HepG2 (cell line): ENCODE results near the gene HOPX.

Source experiments
- BCL6 ChIP-seq: IDR thresholded peaks from 2 replicates; pipeline ENCODE4 v1.6.1; 2016; ENCODE audit warnings: missing genetic modification reagents, missing compliant biosample characterization
- FOXC1 ChIP-seq: sonication (generic); formaldehyde crosslinking; IDR thresholded peaks from 2 replicates; pipeline ENCODE4 v1.8.0; 2022; ENCODE audit warnings: mild to moderate bottlenecking, missing genetic modification reagents, borderline replicate concordance
- KLF16 ChIP-seq, 2 experiments: sonication (generic) in 1 of 2; formaldehyde crosslinking in 1 of 2; IDR thresholded peaks; 2 replicates each; pipeline versions ENCODE4 v1.6.1 to v1.8.0; 2016 to 2023; ENCODE audit warnings: missing genetic modification reagents in 2 of 2, missing compliant biosample characterization in 1 of 2
- SKIL ChIP-seq: sonication (generic); formaldehyde crosslinking; IDR thresholded peaks from 2 replicates; pipeline ENCODE4 v1.8.0; 2022; ENCODE audit warnings: missing genetic modification reagents, mild to moderate bottlenecking, moderate library complexity, borderline replicate concordance
- TAF1 ChIP-seq: sonication (generic); formaldehyde crosslinking; IDR thresholded peaks from 2 replicates; pipeline ENCODE4 v1.4.0; 2020; ENCODE audit warnings: missing genetic modification reagents
- TP53 ChIP-seq: sonication (generic); formaldehyde crosslinking; conservative IDR thresholded peaks from 2 replicates; pipeline ENCODE4 v1.4.0; 2020; ENCODE audit warnings: missing genetic modification reagents
- ZKSCAN1 ChIP-seq: fragments of 150-350 bp; IDR thresholded peaks from 2 replicates; pipeline ENCODE4 v1.6.1; 2014; ENCODE audit warnings: low read length
- ZNF274 ChIP-seq: sonication (generic); formaldehyde crosslinking; IDR thresholded peaks from 2 replicates; pipeline ENCODE4 v1.5.1; 2020; ENCODE audit warnings: mild to moderate bottlenecking, missing genetic modification reagents
- ZNF839 ChIP-seq: sonication (generic); formaldehyde crosslinking; IDR thresholded peaks from 2 replicates; pipeline ENCODE4 v1.4.0; 2020; ENCODE audit warnings: missing genetic modification reagents, mild to moderate bottlenecking, borderline replicate concordance
- TF ChIP-seq, protein P1 (sequence below): sonication (generic); formaldehyde crosslinking; IDR thresholded peaks from 2 replicates; pipeline ENCODE4 v1.4.0; 2020; ENCODE audit warnings: missing genetic modification reagents

DNA sequence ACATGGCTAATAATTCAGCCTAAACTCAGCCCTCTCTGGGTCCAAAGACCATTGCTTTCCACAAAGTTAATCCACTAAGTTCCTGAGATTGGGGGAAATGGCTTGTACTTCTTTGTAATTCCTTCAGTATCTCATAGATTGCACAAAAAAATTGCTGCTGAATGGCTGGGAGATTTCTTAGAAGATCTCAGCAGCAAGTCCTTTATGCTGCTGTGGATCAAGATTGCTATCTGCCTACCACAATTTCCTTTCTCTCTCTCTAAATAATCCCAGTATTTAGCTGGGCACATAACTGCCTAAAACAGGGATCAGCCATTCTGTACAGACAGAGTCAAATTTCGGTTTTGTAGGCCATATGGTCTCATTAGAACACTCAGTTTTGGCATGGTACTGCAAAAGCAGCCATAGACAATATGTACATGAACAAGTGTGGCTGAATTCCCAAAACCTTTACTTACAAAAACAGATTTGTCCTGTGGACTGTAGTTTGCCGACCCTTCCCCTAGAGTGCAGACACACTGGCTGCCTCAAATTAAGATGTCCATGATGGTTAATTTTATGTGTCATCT is 18.5 kb upstream of the HOPX start:
- no peak for TF ChIP-seq BCL6 (CRISPR knock-in tag)
- no peak for TF ChIP-seq ZNF839 (CRISPR knock-in tag)
- no peak for TF ChIP-seq ZNF274 (CRISPR knock-in tag)
- TF ChIP-seq ZKSCAN1, result no peak
- no peak for TF ChIP-seq FOXC1 (CRISPR knock-in tag)
- TF ChIP-seq, protein P1, sequence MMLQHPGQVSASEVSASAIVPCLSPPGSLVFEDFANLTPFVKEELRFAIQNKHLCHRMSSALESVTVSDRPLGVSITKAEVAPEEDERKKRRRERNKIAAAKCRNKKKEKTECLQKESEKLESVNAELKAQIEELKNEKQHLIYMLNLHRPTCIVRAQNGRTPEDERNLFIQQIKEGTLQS (CRISPR knock-in tag), result no peak
- TF ChIP-seq TP53, result no peak
- no peak for TF ChIP-seq TAF1 (CRISPR knock-in tag)
- no peak for TF ChIP-seq SKIL (CRISPR knock-in tag)
- TF ChIP-seq KLF16 (CRISPR knock-in tag; IDR thresholded peaks at IDR 0.05), result no peak
